H1 (cell line): Measurements from ENCODE around the gene SUV39H2. TPM values are rescaled to one million over a fixed set of nuclear protein-coding genes. Genes with fewer than 3 reads are reported as not detected.

Source experiments
- CTCF ChIA-PET: fragments of 300-600 bp; sonication (Branson Sonifier 250); formaldehyde crosslinking; loops from one replicate; lab custom pipeline; 2021; ENCODE audit not compliant: partially characterized antibody; lab: Charles Lee
- POLR2A ChIA-PET: fragments of 300-600 bp; sonication (Branson Sonifier 250); formaldehyde crosslinking; loops from one replicate; lab custom pipeline; 2021; ENCODE audit warnings: inconsistent platforms; ENCODE audit not compliant: partially characterized antibody; lab: Charles Lee
- DNase-seq, 2 experiments: peaks; one replicate each; pipeline versions ENCODE4 v3.0.0 to v3.0.0-alpha.2; 2010 to 2022; ENCODE audit warnings: low spot score in 2 of 2, low read depth in 1 of 2, mixed read lengths in 1 of 2
- FAIRE-seq: peaks from 2 replicates; lab custom pipeline; 2011; peaks lifted over from hg19 to GRCh38; lab: Jason Lieb, UNC
- H2AFZ ChIP-seq: 2 replicates; pipeline ENCODE4 v1.8.1; 2012; ENCODE audit warnings: low read length, inconsistent platforms
- H2AK5ac ChIP-seq: 2 replicates; pipeline ENCODE4 v1.6.1; 2013; ENCODE audit warnings: low read depth, low read length
- H2BK120ac ChIP-seq: replicated peaks from 2 replicates; pipeline ENCODE3; 2013; ENCODE audit warnings: low read depth, low read length, inconsistent platforms
- H2BK12ac ChIP-seq: 2 replicates; pipeline ENCODE4 v1.6.1; 2013; ENCODE audit warnings: low read depth, low read length
- H2BK15ac ChIP-seq: 2 replicates; pipeline ENCODE4 v1.6.1; 2013; ENCODE audit warnings: low read length
- H2BK20ac ChIP-seq: 2 replicates; pipeline ENCODE4 v1.6.1; 2013; ENCODE audit warnings: low read length
- H2BK5ac ChIP-seq: 2 replicates; pipeline ENCODE4 v1.6.1; 2013; ENCODE audit warnings: low read depth, low read length
- H3K14ac ChIP-seq: 2 replicates; pipeline ENCODE4 v1.6.1; 2013; ENCODE audit warnings: inconsistent platforms; ENCODE audit not compliant: insufficient read length
- H3K18ac ChIP-seq: 2 replicates; pipeline ENCODE4 v1.6.1; 2013; ENCODE audit warnings: low read length; ENCODE audit errors: extremely low read depth
- H3K23ac ChIP-seq: 2 replicates; pipeline ENCODE4 v1.6.1; 2013; ENCODE audit warnings: inconsistent platforms; ENCODE audit not compliant: insufficient read length
- H3K23me2 ChIP-seq: 2 replicates; pipeline ENCODE4 v1.6.1; 2013; ENCODE audit warnings: low read depth, low read length
- H3K27ac ChIP-seq: 2 replicates; pipeline ENCODE4 v1.6.1; 2011; ENCODE audit warnings: low read depth, low read length, inconsistent platforms
- H3K27me3 ChIP-seq, 4 experiments: replicated peaks in 1 of 4; 1 replicate in 1 of 4; 2 replicates in 3 of 4; pipeline versions ENCODE4 v1.6.1 to v1.8.1; 2011 to 2013; ENCODE audit warnings: low read length in 3 of 4, mild to moderate bottlenecking in 3 of 4, inconsistent platforms in 2 of 4, mixed read lengths in 2 of 4, moderate library complexity in 1 of 4; ENCODE audit not compliant: control insufficient read depth in 3 of 4, insufficient read depth in 3 of 4; ENCODE audit errors: extremely low read depth in 1 of 4
- H3K36me3 ChIP-seq, 4 experiments: 2 replicates each; pipeline versions ENCODE4 v1.6.1 to v1.8.1; 2011 to 2013; ENCODE audit warnings: mild to moderate bottlenecking in 4 of 4, low read length in 3 of 4, moderate library complexity in 2 of 4, control low read depth in 1 of 4, inconsistent platforms in 1 of 4; ENCODE audit not compliant: insufficient read depth in 4 of 4, control insufficient read depth in 2 of 4
- H3K4ac ChIP-seq: replicated peaks from 2 replicates; pipeline ENCODE3; 2013; ENCODE audit warnings: low read length, low read depth, mixed read lengths, inconsistent platforms; ENCODE audit not compliant: insufficient read length
- H3K4me1 ChIP-seq, 4 experiments: replicated peaks in 1 of 4; 1 replicate in 1 of 4; 2 replicates in 3 of 4; pipeline versions ENCODE4 v1.6.1 to v1.8.1; 2011 to 2013; ENCODE audit warnings: low read length in 3 of 4, inconsistent platforms in 2 of 4, mixed read lengths in 1 of 4; ENCODE audit not compliant: insufficient read depth in 4 of 4, control insufficient read depth in 3 of 4
- H3K4me2 ChIP-seq, 2 experiments: 2 replicates each; pipeline versions ENCODE4 v1.6.1 to v1.8.1; 2011 to 2013; ENCODE audit warnings: low read depth in 2 of 2, low read length in 2 of 2, control low read depth in 1 of 2, inconsistent platforms in 1 of 2, mild to moderate bottlenecking in 1 of 2; ENCODE audit not compliant: insufficient read depth in 1 of 2
- H3K4me3 ChIP-seq, 4 experiments: fragments of 200-600, 300-600 bp in 1 of 4; sonication (generic), shearing (Covaris generic), sonication (Bioruptor Twin) in 1 of 4; 2 replicates each; pipeline versions ENCODE4 v1.5.1 to v1.8.1; 2011 to 2016; ENCODE audit warnings: low read length in 4 of 4, low read depth in 3 of 4, control low read depth in 2 of 4, inconsistent platforms in 2 of 4, mild to moderate bottlenecking in 2 of 4, mixed read lengths in 1 of 4, moderate library complexity in 1 of 4; ENCODE audit not compliant: insufficient read depth in 2 of 4; ENCODE audit errors: extremely low read depth in 1 of 4
- H3K56ac ChIP-seq: replicated peaks from 2 replicates; pipeline ENCODE3; 2013; ENCODE audit warnings: low read depth, mild to moderate bottlenecking, mixed read lengths, low read length, inconsistent platforms; ENCODE audit not compliant: insufficient read length
- H3K79me1 ChIP-seq: 2 replicates; pipeline ENCODE4 v1.6.1; 2013; ENCODE audit warnings: low read depth, low read length, control low read depth
- H3K79me2 ChIP-seq, 2 experiments: 2 replicates each; pipeline versions ENCODE4 v1.6.1 to v1.8.1; 2012 to 2013; ENCODE audit warnings: low read length in 2 of 2, mild to moderate bottlenecking in 2 of 2, inconsistent platforms in 1 of 2; ENCODE audit not compliant: insufficient read depth in 2 of 2, control insufficient read depth in 1 of 2
- H3K9ac ChIP-seq, 4 experiments: replicated peaks in 1 of 4; 1 replicate in 1 of 4; 2 replicates in 3 of 4; pipeline versions ENCODE4 v1.6.1 to v1.8.1; 2011 to 2013; ENCODE audit warnings: low read depth in 3 of 4, low read length in 3 of 4, control low read depth in 2 of 4, mild to moderate bottlenecking in 2 of 4, moderate library complexity in 2 of 4, inconsistent platforms in 1 of 4; ENCODE audit errors: extremely low read depth in 1 of 4
- H3K9me3 ChIP-seq, 2 experiments: 2 replicates each; pipeline versions ENCODE4 v1.6.1 to v1.8.1; 2012 to 2013; ENCODE audit warnings: mild to moderate bottlenecking in 2 of 2, moderate library complexity in 2 of 2, control low read depth in 1 of 2, inconsistent platforms in 1 of 2, low read depth in 1 of 2, low read length in 1 of 2, mixed read lengths in 1 of 2; ENCODE audit not compliant: insufficient read depth in 2 of 2
- H4K20me1 ChIP-seq, 2 experiments: replicated peaks in 1 of 2; 2 replicates each; pipeline versions ENCODE3 to v1.8.1; 2011 to 2013; ENCODE audit warnings: inconsistent platforms in 2 of 2, low read length in 2 of 2, mild to moderate bottlenecking in 1 of 2; ENCODE audit not compliant: insufficient read depth in 2 of 2, control insufficient read depth in 1 of 2
- H4K5ac ChIP-seq: 2 replicates; pipeline ENCODE4 v1.6.1; 2013; ENCODE audit warnings: low read length, low read depth, mixed read lengths, inconsistent platforms; ENCODE audit not compliant: insufficient read length
- H4K8ac ChIP-seq: 2 replicates; pipeline ENCODE4 v1.8.0; 2013; ENCODE audit warnings: mild to moderate bottlenecking, moderate library complexity, low read length, inconsistent platforms; ENCODE audit not compliant: insufficient read depth; ENCODE audit errors: extremely low read depth
- H4K91ac ChIP-seq: replicated peaks from 2 replicates; pipeline ENCODE3; 2013; ENCODE audit warnings: low read length, mixed read lengths, inconsistent platforms; ENCODE audit not compliant: insufficient read length
- JUND ChIP-seq: IDR thresholded peaks from 2 replicates; pipeline ENCODE4 v1.6.1; 2011; ENCODE audit warnings: mild to moderate bottlenecking, improper control_type of control experiment, low read length
- KDM4A ChIP-seq: IDR thresholded peaks from one replicate; pipeline ENCODE4 v1.7.1; 2012; ENCODE audit warnings: low read depth, mild to moderate bottlenecking, moderate library complexity, low read length, inconsistent platforms; ENCODE audit not compliant: severe bottlenecking
- WGBS, 2 experiments: shearing (Covaris generic) in 1 of 2; methylation state at CpG; one replicate each; pipeline versions ENCODE4 v1.1.6 to v1.1.7; 2013 to 2015; ENCODE audit warnings: low lambda C conversion rate in 2 of 2, mixed read lengths in 2 of 2, inconsistent platforms in 1 of 2, low coverage in 1 of 2, missing lambda C conversion rate in 1 of 2; ENCODE audit not compliant: insufficient replicate concordance in 2 of 2, insufficient coverage in 1 of 2, insufficient read length in 1 of 2; ENCODE audit errors: extremely low coverage in 1 of 2, missing lambda C conversion rate in 1 of 2; 5-methylcytosine and 5-hydroxymethylcytosine counted together
- polyA plus RNA-seq, 7 experiments: library from polyadenylated mRNA; depleted of rRNA in 3 of 7; stranded (reverse) in 5 of 7; unstranded in 2 of 7; fragments of >200 nt in 5 of 7; fragments of 200-250 nt in 2 of 7; gene quantifications; 1 replicate in 5 of 7; 2 replicates in 1 of 7; 4 replicates in 1 of 7; pipeline versions ENCODE4 v1.2.1 to v1.2.3, GENCODE V29; 2011 to 2013; ENCODE audit warnings: missing spikeins in 2 of 7, mixed read lengths in 2 of 7
- total RNA-seq: library from RNA; stranded (reverse); fragmentation: NEBNext Ultra II Directional; extraction: Animal tissue kit (Norgen Biotek cat#: 25700); gene quantifications from 2 replicates; pipeline ENCODE4 v1.2.1, GENCODE V29; 2021

SUV39H2 gene
- total and polyA plus RNA-seq, 2 of the 8 experiments (the other 6 are each of a cell fraction or from before 2014, with no cell fraction given), result 19.4 to 62.3 TPM

DNA sequence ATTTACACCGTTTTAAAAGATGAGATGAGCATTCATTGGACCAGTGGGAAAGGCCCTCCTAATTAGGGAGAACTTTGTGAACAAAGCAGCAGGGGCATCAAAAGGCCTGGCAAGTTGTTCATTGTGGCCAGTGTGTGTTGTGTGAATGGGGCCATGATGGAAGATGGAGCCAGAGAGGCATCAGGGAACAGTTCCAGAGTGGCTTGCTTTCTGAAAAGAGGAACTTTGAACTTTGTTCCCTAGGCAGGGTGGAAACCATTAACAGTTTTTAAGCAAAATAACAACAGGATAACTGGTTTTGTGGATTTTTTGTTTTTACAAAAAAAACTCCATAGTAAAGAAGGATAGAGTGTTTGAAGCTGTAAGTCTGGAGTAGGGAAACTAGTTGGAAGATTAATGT, 12.5 kb downstream of the SUV39H2 start:
- Histone ChIP-seq H2AK5ac (no peak overlapping the region), H3K79me2 (peaks cover 18 to 90% of the 10 kb centered on the region in 2 experiments), H3K9ac (no peak overlapping the region), H2BK20ac (no peak overlapping the region), H3K4me1 (no peaks in the 10 kb centered on the region), H3K14ac (no peak overlapping the region), H3K4me3 (no peak overlapping the region), H2BK5ac (no peak overlapping the region), H3K18ac (no peak overlapping the region), H3K4me2 (no peak overlapping the region), H4K5ac (no peak overlapping the region), H3K23me2 (no peaks in the 10 kb centered on the region), H3K9me3 (no peaks in the 10 kb centered on the region), H3K56ac (no peak overlapping the region), H2AFZ (no peak overlapping the region), H3K27me3 (no peaks in the 10 kb centered on the region), H4K8ac (no peak overlapping the region), H4K91ac (no peak overlapping the region), H2BK120ac (no peak overlapping the region), H3K23ac (no peak overlapping the region), H4K20me1 (peaks cover 7 to 17% of the 10 kb centered on the region in 2 experiments), H2BK15ac (no peak overlapping the region), H3K27ac (no peak overlapping the region), H3K4ac (no peak overlapping the region), H3K36me3 (peaks cover under 1 to 8% (median 5%) of the 10 kb centered on the region in 4 experiments; a peak in 6 of 8 replicates), H3K79me1 (peaks cover 17% of the 10 kb centered on the region), H2BK12ac (no peak overlapping the region)
- POLR2A ChIA-PET, result no interaction called here
- DNase-seq (no peak), FAIRE-seq (no peak)
- 79% methylated on average over 1 of the region's 1 CpG; no CpG with 5 or more reads in 1 of the 2 experiments for WGBS, 2 experiments
- CTCF ChIA-PET, result interaction anchor here (1.8 kb wide), 1 partner anchor 10 kb away, joined by 5 read pairs; no protein-coding TSS in a partner anchor
- no peak for TF ChIP-seq JUND
- TF ChIP-seq KDM4A, result no peak
